WERI-Rb-1 (cell line): ENCODE measurements around the gene TENM3.

Source experiments
- DNase-seq: peaks from one replicate; pipeline ENCODE4 v3.0.0-alpha.2; 2020
- H3K27ac ChIP-seq: fragments of 250-450 bp; sonication (Bioruptor Pico); 2 replicates; pipeline ENCODE4 v1.5.1; 2020; ENCODE audit warnings: mild to moderate bottlenecking, moderate library complexity
- H3K27me3 ChIP-seq: fragments of 250-450 bp; sonication (Bioruptor Pico); 2 replicates; pipeline ENCODE4 v1.5.1; 2021; ENCODE audit warnings: mild to moderate bottlenecking, low read depth, moderate library complexity; ENCODE audit not compliant: insufficient read depth, severe bottlenecking
- H3K36me3 ChIP-seq: fragments of 250-450 bp; sonication (Bioruptor Pico); 2 replicates; pipeline ENCODE4 v1.5.1; 2020; ENCODE audit warnings: mild to moderate bottlenecking, moderate library complexity
- H3K4me3 ChIP-seq: 2 replicates; pipeline ENCODE4 v1.5.1; 2011; ENCODE audit warnings: low read depth, mild to moderate bottlenecking, control low read depth, low read length
- H3K9me3 ChIP-seq: fragments of 250-450 bp; sonication (Bioruptor Pico); 2 replicates; pipeline ENCODE4 v1.5.1; 2021; ENCODE audit warnings: mild to moderate bottlenecking, moderate library complexity; ENCODE audit not compliant: severe bottlenecking
- CTCF ChIP-seq: IDR thresholded peaks from 2 replicates; pipeline ENCODE4 v1.5.1; 2011; ENCODE audit warnings: low read depth, mild to moderate bottlenecking, control low read depth, inconsistent platforms, low read length

TENM3 gene

DNA sequence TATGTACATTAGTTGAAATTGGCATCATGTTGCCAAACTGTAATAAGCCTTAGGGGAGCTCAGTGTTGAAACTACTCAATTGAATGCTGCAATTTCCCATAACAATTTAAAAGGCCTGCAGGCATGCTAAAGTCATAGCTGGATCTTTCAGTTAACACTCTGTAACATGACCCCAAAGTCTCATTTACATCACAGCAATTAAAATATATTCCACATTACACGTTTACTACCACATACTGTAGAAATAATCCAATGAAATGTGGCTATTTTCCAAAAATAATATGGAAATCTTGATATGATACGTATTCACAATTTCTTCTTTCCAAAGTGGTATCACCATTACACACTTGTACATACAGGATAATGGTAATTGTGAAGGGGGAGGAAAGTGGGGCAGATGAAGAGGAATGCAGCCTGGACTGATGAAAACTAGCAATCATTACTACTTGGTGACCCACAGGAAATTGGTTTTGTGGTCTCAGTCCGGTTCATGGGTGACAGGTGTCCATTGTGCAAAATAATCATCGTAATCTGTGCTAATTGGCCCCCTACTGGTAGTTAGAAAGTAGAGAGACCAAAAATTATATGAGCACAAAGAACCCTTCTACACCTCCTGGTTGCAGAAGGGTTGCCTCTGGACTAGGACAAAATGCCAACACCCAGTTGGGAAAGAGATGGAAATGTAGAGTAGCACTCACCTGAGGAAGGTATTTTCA lies 63.7 kb downstream of the TENM3 start:
- Histone ChIP-seq H3K27ac (no peak overlapping the region), H3K27me3 (no peaks in the 10 kb centered on the region)

DNA sequence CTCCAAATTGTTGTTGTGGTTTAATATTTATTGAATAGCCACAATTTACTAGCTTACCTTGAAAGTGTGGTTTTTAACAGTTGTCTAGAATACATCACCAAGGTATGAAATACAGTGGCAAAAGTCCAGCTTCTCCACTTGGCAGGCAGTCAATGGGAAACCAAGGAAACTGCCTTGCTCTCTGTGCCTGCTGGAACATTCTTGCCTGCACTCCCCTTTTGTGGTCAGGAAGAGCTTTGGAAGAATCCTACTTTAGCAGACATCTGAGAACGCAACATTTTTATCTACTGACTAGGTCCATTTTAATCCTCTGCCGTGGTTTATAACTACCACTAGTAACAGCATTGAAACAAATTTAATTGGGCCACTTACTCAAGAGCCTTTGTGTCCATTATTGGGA lies 64.5 kb downstream of the TENM3 start:
- Histone ChIP-seq H3K36me3 (no peaks in the 10 kb centered on the region), H3K27me3 (no peaks in the 10 kb centered on the region), H3K4me3 (no peak overlapping the region), H3K27ac (no peak overlapping the region), H3K9me3 (no peaks in the 10 kb centered on the region)
- no peak for DNase-seq
- no peak for TF ChIP-seq CTCF

More for the DNA sequence above, 63.7 kb downstream of the TENM3 start:
- Histone ChIP-seq H3K4me3 (no peak overlapping the region), H3K9me3 (no peaks in the 10 kb centered on the region), H3K36me3 (no peaks in the 10 kb centered on the region)
- TF ChIP-seq CTCF: 0 out of 2 replicates have a peak, but pooled peaks have one; percentile 16
- no peak for DNase-seq

GRCh38 chr4:182309877-182310276 lies 66.7 kb downstream of the TENM3 start:
- H3K9me3 ChIP-seq: peaks cover 6% of the 10 kb centered on the region
- H3K4me3 ChIP-seq: no peak overlapping the region
- no peaks in the 10 kb centered on the region for H3K36me3 ChIP-seq
- DNase-seq: no peak
- no peak for TF ChIP-seq CTCF
- H3K27me3 ChIP-seq: no peaks in the 10 kb centered on the region
- no peak overlapping the region for H3K27ac ChIP-seq

DNA sequence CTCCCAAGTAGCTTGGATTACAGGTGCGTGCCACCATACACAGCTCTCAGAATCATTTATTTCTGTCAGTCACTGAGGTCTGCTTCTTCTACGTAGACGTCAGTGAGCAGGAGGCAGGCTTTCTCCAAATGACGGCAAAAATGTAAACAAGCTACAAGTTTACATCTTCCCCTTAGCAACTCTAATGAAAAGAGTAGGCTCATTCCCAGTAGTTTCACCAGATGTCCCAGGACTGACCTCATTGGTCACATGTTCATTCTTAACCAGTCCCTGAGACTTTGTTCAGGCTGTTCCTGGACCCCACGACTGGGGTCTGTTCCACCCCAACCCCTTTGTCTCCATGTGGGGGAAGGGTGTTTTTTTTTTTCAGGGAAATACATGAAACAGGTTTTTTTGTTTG lies 67.1 kb downstream of the TENM3 start:
- H3K27ac ChIP-seq: no peak overlapping the region
- TF ChIP-seq CTCF: no peak
- H3K4me3 ChIP-seq: no peak overlapping the region
- H3K9me3 ChIP-seq: peaks cover 8% of the 10 kb centered on the region
- H3K36me3 ChIP-seq: no peaks in the 10 kb centered on the region
- H3K27me3 ChIP-seq: no peaks in the 10 kb centered on the region
- DNase-seq: no peak

DNA sequence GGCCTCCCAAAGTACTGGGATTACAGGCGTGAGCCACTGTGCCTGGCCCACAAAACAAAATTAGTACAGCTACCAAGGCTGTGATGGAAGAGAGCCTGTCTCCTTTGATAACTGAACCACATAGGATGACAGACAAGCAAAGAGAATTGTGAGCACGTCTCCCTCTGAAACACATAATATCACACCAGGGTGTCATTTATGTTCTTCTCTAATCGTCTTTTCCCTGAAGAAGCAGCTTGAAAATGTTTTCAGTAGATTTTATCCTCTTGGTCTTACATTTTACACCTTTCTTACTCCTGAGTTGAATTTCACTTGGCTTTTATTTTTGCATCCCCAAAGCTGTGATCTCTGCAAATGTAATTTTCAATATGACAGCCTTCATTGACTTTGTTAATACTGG lies 67.8 kb downstream of the TENM3 start:
- peaks cover 12% of the 10 kb centered on the region for H3K9me3 ChIP-seq
- no peak overlapping the region for H3K4me3 ChIP-seq
- H3K36me3 ChIP-seq: no peaks in the 10 kb centered on the region
- DNase-seq: no peak
- no peaks in the 10 kb centered on the region for H3K27me3 ChIP-seq
- TF ChIP-seq CTCF: no peak
- H3K27ac ChIP-seq: no peak overlapping the region

DNA sequence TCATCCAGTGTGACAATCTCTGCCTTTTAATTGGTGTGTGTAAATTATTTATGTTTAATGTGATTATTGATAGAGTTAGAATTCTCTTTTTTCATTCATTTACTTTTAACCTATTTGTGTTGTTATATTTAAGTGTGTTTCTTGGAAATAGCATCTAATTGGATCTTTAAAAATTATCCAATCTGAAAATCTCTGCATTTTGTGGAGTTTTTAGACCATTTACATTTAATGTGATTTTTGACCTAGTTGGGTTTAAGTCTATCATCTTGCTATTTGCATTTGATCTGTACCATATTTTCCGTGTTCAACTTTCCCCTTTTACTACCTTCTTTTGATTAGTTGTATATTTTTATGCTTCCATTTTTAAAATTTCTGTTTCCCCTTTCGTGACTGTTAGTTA lies 71.3 kb downstream of the TENM3 start:
- no peaks in the 10 kb centered on the region for H3K36me3 ChIP-seq
- H3K27ac ChIP-seq: no peak overlapping the region
- no peak for DNase-seq
- peaks cover 12% of the 10 kb centered on the region for H3K9me3 ChIP-seq
- no peak for TF ChIP-seq CTCF
- H3K4me3 ChIP-seq: no peak overlapping the region
- H3K27me3 ChIP-seq: no peaks in the 10 kb centered on the region
